Activated CD8-positive, alpha-beta memory T cell treated with anti-CD3 and anti-CD28 coated beads, Interleukin-2, amount 50 U/mL, for 1 hour (primary cell): ENCODE measurements around the gene UBLCP1.
"Not testable (repeated sequence)": the region's sequence is repeated elsewhere in the genome, so short reads cannot be mapped to it uniquely, and the experiment has no call there.

Source experiments
- DNase-seq: peaks from one replicate; pipeline ENCODE4 v3.0.0-alpha.2; 2020; ENCODE audit errors: extremely low read depth

The UBLCP1 gene

GRCh38 chr5:159262859-159263568 is at the start of gene UBLCP1:
UBLCP1 (plus strand) TSS chr5:159263290; CDS start chr5:159268916, 5,626 bp downstream.
- DNase-seq = peak; percentile 62

GRCh38 chr5:159214486-159215271 is 48.4 kb upstream of the UBLCP1 start:
- DNase-seq = no peak

GRCh38 chr5:159215886-159216285 is 47.2 kb upstream of the UBLCP1 start:
- no peak for DNase-seq

GRCh38 chr5:159216454-159216853 is 46.6 kb upstream of the UBLCP1 start:
- DNase-seq = no peak

- DNase-seq = no peak
Measured at GRCh38 chr5:159217236-159217635, 45.9 kb upstream of the UBLCP1 start.

GRCh38 chr5:159218595-159219023 is 44.5 kb upstream of the UBLCP1 start:
- DNase-seq = no peak

GRCh38 chr5:159220206-159220605 is 42.9 kb upstream of the UBLCP1 start:
- no peak for DNase-seq

GRCh38 chr5:159223469-159223868 is 39.6 kb upstream of the UBLCP1 start:
- DNase-seq = no peak

GRCh38 chr5:159224471-159224870 is 38.6 kb upstream of the UBLCP1 start:
- DNase-seq = no peak

- DNase-seq = no peak
Measured at GRCh38 chr5:159226451-159226850, 36.6 kb upstream of the UBLCP1 start.

GRCh38 chr5:159227452-159227851 is 35.6 kb upstream of the UBLCP1 start:
- no peak for DNase-seq

- DNase-seq = not testable (repeated sequence)
Measured at GRCh38 chr5:159228097-159228496, 35.0 kb upstream of the UBLCP1 start.

GRCh38 chr5:159230657-159231056 is 32.4 kb upstream of the UBLCP1 start:
- no peak for DNase-seq

GRCh38 chr5:159231167-159231566 is 31.9 kb upstream of the UBLCP1 start:
- no peak for DNase-seq

- DNase-seq = not testable (repeated sequence)
Measured at GRCh38 chr5:159235871-159236520, 27.1 kb upstream of the UBLCP1 start.

GRCh38 chr5:159240301-159240870 is 22.7 kb upstream of the UBLCP1 start:
- no peak for DNase-seq

GRCh38 chr5:159241946-159242552 is 21.0 kb upstream of the UBLCP1 start:
- no peak for DNase-seq

- DNase-seq = no peak
Measured at GRCh38 chr5:159242656-159243055, 20.4 kb upstream of the UBLCP1 start.

- no peak for DNase-seq
Measured at GRCh38 chr5:159243385-159243784, 19.7 kb upstream of the UBLCP1 start.

- no peak for DNase-seq
Measured at GRCh38 chr5:159244163-159244562, 18.9 kb upstream of the UBLCP1 start.

GRCh38 chr5:159244890-159245289 is 18.2 kb upstream of the UBLCP1 start:
- DNase-seq = no peak

- DNase-seq = no peak
Measured at GRCh38 chr5:159249158-159249557, 13.9 kb upstream of the UBLCP1 start.
